ENCODE results near the gene GNPDA1. TPM values are rescaled to one million over a fixed set of nuclear protein-coding genes. Genes with fewer than 3 reads are reported as not detected.

GNPDA1 gene
- total and polyA plus RNA-seq, 9 of the 15 experiments (the other 6 are each of a cell fraction or from before 2014, with no cell fraction given) = 14.1 to 145 (median 52.2) TPM

GRCh38 chr5:141968914-141969608, 43.8 kb downstream of the GNPDA1 start, which contains the start of gene RNF14 (continued):
- TF ChIP-seq ZZZ3 (IDR thresholded peaks at IDR 0.05) (no peak), ZNF197 (CRISPR knock-in tag; IDR thresholded peaks at IDR 0.05; ENCODE audit: low read depth) (no peak), BRCA1 (IDR thresholded peaks at IDR 0.05) (no peak), BRCA1 (CRISPR knock-in tag; IDR thresholded peaks at IDR 0.05) (no peak), ARID2 (IDR thresholded peaks at IDR 0.05) (peak; percentile 35; the same call in 1 of the 2 replicates), FIP1L1 (IDR thresholded peaks at IDR 0.05; ENCODE audit: low read depth, low read length, poor library complexity, severe bottlenecking) (peak; percentile 68), SETDB1 (IDR thresholded peaks at IDR 0.05; ENCODE audit: low read length) (no peak), ZFP30 (CRISPR knock-in tag; IDR thresholded peaks at IDR 0.05; ENCODE audit: borderline replicate concordance) (no peak), ZNF740 (CRISPR knock-in tag; IDR thresholded peaks at IDR 0.05) (peak; percentile 88), ZNF740 (tag; IDR thresholded peaks at IDR 0.05) (peak in 1 of 2 experiments; percentile 53; a peak in 1 of 4 replicates), ZBTB1 (CRISPR knock-in tag; IDR thresholded peaks at IDR 0.05; ENCODE audit: borderline replicate concordance, low read depth) (peak; percentile 80; the same call in 1 of the 2 replicates), NFIC (IDR thresholded peaks at IDR 0.05) (no peak), SPI1 (IDR thresholded peaks at IDR 0.05; ENCODE audit: borderline replicate concordance, low read depth, low read length) (peak; percentile 24; the same call in 1 of the 2 replicates), FOXO4 (CRISPR knock-in tag; IDR thresholded peaks at IDR 0.05) (peak; percentile 89; the same call in 1 of the 2 replicates), HNRNPL (IDR thresholded peaks at IDR 0.05; ENCODE audit: low read depth, low read length) (peak; percentile 66; the same call in 1 of the 2 replicates), NCOA4 (IDR thresholded peaks at IDR 0.05; ENCODE audit: partially characterized antibody) (no peak), EP400 (IDR thresholded peaks at IDR 0.05) (peak; percentile 82), LEF1 (IDR thresholded peaks at IDR 0.05) (0 out of 2 replicates have a peak, but pooled peaks have one; percentile 18), BRD4 (IDR thresholded peaks at IDR 0.05) (no peak), TFAM (CRISPR knock-in tag; conservative IDR thresholded peaks at IDR 0.05) (no peak), ZBTB26 (CRISPR knock-in tag; IDR thresholded peaks at IDR 0.05) (peak; percentile 61; the same call in 1 of the 2 replicates), MTA1 (IDR thresholded peaks at IDR 0.05; ENCODE audit: borderline replicate concordance) (0 out of 2 replicates have a peak, but pooled peaks have one; percentile 27), SMARCB1 (IDR thresholded peaks at IDR 0.05; ENCODE audit: insufficient read length, low read depth) (no peak), ZSCAN29 (IDR thresholded peaks at IDR 0.05) (0 out of 2 replicates have a peak, but pooled peaks have one; percentile 29), ZBTB7A (IDR thresholded peaks at IDR 0.05; ENCODE audit: borderline replicate concordance, control insufficient read depth, low read depth, low read length) (peak; percentile 100)
